Muscle layer of colon (tissue), 2 donors: ENCODE results near the gene RBBP4.
A peak's percentile ranks its signal among the peaks of the same experiment; 100 is the strongest.

ENCODE experiments used
- H3K27ac ChIP-seq: one replicate; pipeline ENCODE4 v1.7.0; 2013; ENCODE audit warnings: low read depth, mild to moderate bottlenecking, low read length, moderate library complexity
- H3K27me3 ChIP-seq, 2 donors: one replicate each; pipeline ENCODE4 v1.7.0; 2013; ENCODE audit warnings: low read length in 2 of 2, mild to moderate bottlenecking in 2 of 2; ENCODE audit not compliant: insufficient read depth in 2 of 2, control insufficient read depth in 1 of 2
- H3K36me3 ChIP-seq: one replicate; pipeline ENCODE4 v1.7.0; 2013; ENCODE audit warnings: mild to moderate bottlenecking, low read length; ENCODE audit not compliant: insufficient read depth
- H3K4me1 ChIP-seq: one replicate; pipeline ENCODE4 v1.7.0; 2013; ENCODE audit warnings: mild to moderate bottlenecking, low read length; ENCODE audit not compliant: insufficient read depth
- H3K4me3 ChIP-seq, 2 donors: one replicate each; pipeline ENCODE4 v1.7.0; 2013; ENCODE audit warnings: low read length in 2 of 2, low read depth in 1 of 2, mild to moderate bottlenecking in 1 of 2, moderate library complexity in 1 of 2
- H3K9ac ChIP-seq: one replicate; pipeline ENCODE4 v1.7.0; 2013; ENCODE audit warnings: low read length
- H3K9me3 ChIP-seq: one replicate; pipeline ENCODE4 v1.7.0; 2013; ENCODE audit warnings: mild to moderate bottlenecking, low read length
- donor health status: abdominal sarcoma.
- donor health status: Adenocarcinoma of cecum.

The RBBP4 gene

DNA sequence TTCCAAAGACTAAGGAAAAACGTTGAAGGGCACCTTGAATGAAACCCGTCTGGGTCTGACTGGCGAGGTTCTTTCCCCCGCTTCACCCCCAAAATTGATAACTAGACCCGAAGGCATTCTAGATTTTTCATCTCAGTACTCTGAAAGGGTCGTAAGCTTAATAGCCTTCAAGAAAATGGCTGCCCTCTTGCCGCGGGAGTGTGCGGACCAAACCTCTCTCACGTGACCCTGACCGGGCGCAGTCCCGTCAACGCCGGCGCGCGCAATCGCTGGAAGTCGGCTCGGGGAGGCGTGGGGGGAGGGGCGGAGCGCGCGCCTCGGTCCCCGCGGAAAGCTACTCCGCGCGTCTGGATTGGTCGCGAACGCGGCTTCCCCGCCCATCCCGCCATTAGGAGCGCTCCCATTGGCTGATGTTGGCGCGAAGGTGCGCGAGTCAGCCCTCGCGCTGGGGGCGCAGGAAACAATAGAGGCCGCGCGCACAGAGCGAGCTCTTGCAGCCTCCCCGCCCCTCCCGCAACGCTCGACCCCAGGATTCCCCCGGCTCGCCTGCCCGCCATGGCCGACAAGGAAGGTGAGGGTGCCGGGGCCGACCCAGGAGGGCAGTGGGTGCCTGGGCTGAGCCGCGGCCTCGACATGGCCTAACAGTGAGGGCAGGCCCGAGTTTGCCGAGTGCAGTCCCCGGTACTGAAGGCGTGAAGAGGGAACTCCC is at the start of gene RBBP4:
Gene RBBP4 (plus strand): TSS at position 457 of the 709 bp plus-strand sequence. CDS start 99 bp downstream, at position 556.
- Histone ChIP-seq H3K9me3 (no peaks in the 10 kb centered on the region), H3K4me1 (peaks cover 34% of the 10 kb centered on the region), H3K9ac (peak within 1 kb of the TSS; percentile 76)

DNA sequence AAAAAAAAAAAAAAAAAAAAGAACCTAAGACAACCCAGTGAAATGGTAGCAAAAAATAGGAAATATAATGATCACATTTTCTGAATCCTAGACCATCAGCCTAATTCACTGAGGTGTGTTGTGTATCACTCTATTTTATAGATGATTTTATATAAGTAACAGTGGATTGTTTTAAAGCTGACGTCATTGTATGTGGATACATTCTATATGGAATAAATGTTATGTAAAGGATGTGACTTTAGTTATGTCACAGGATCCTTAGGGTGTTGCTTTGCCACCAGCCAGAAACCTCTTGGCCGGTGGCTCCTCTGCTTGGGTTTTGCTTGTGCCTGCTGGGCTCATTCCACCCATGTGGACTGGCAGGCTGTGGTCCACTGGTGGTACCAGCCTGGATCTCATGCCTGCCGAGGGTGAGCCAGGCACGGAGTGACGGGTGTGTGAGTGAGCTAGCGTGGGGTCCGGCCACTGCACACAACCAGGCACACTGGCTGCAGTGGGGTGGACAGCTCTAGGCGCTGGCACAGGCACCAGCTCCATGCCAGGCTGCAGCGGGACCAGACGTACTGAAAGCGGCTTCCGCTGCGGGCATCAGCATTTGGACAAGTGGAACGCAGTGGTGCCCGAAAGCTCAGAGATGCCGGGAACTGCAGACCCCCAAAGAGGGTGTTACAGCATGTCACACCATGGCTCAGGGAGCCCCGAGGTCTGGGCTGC is 45.1 kb upstream of the RBBP4 start:
- no peak overlapping the region for H3K27ac ChIP-seq
- H3K9ac ChIP-seq = no peak overlapping the region
- H3K27me3 ChIP-seq = no peaks in the 10 kb centered on the region
- H3K4me1 ChIP-seq = no peaks in the 10 kb centered on the region
- no peak overlapping the region for H3K4me3 ChIP-seq
- no peaks in the 10 kb centered on the region for H3K36me3 ChIP-seq
- H3K9me3 ChIP-seq = no peaks in the 10 kb centered on the region

More for the DNA sequence above, at the start of gene RBBP4:
- peak within 1 kb of the TSS; percentile 70 to 94 for H3K4me3 ChIP-seq
- H3K27me3 ChIP-seq = no peaks in the 10 kb centered on the region
- peaks cover 14% of the 10 kb centered on the region for H3K36me3 ChIP-seq
- H3K27ac ChIP-seq = peak within 1 kb of the TSS; percentile 91

- no peak overlapping the region for H3K9ac ChIP-seq
- no peaks in the 10 kb centered on the region for H3K4me1 ChIP-seq
- H3K9me3 ChIP-seq = no peaks in the 10 kb centered on the region
- no peak overlapping the region for H3K27ac ChIP-seq
- no peaks in the 10 kb centered on the region for H3K27me3 ChIP-seq
- H3K36me3 ChIP-seq = no peaks in the 10 kb centered on the region
- H3K4me3 ChIP-seq = no peak overlapping the region
These were observed 44.2 kb upstream of the RBBP4 start for GRCh38 chr1:32606565-32607371.

DNA sequence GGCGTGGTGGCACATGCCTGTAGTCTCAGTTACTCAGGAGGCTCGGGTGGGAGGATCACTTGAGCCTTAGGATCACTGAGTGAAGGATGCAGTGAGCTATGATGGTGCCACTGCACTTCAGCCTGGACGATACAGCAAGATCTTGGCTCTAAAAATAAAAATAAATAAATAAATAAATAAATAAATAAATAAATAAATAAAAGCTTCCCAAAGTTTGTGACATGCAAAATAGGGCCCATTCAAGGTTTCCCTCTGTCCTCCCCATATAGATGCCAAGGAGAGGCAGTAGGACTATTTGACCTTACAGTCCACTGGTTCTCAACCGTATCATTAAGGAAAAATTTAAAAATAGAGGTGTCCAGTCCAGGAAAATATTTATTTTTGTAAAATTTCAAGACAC is 41.8 kb upstream of the RBBP4 start:
- H3K27me3 ChIP-seq = no peaks in the 10 kb centered on the region

GRCh38 chr1:32611859-32612188 is 39.2 kb upstream of the RBBP4 start:
- Histone ChIP-seq H3K9me3 (no peaks in the 10 kb centered on the region), H3K4me1 (no peaks in the 10 kb centered on the region), H3K9ac (no peak overlapping the region), H3K36me3 (no peaks in the 10 kb centered on the region), H3K27me3 (no peaks in the 10 kb centered on the region), H3K4me3 (peak overlapping the region; percentile 28 to 64), H3K27ac (no peak overlapping the region)

More for the DNA sequence above, 41.8 kb upstream of the RBBP4 start:
- Histone ChIP-seq H3K4me3 (no peak overlapping the region), H3K27ac (no peak overlapping the region), H3K9ac (no peak overlapping the region), H3K36me3 (no peaks in the 10 kb centered on the region), H3K4me1 (no peaks in the 10 kb centered on the region), H3K9me3 (no peaks in the 10 kb centered on the region)

DNA sequence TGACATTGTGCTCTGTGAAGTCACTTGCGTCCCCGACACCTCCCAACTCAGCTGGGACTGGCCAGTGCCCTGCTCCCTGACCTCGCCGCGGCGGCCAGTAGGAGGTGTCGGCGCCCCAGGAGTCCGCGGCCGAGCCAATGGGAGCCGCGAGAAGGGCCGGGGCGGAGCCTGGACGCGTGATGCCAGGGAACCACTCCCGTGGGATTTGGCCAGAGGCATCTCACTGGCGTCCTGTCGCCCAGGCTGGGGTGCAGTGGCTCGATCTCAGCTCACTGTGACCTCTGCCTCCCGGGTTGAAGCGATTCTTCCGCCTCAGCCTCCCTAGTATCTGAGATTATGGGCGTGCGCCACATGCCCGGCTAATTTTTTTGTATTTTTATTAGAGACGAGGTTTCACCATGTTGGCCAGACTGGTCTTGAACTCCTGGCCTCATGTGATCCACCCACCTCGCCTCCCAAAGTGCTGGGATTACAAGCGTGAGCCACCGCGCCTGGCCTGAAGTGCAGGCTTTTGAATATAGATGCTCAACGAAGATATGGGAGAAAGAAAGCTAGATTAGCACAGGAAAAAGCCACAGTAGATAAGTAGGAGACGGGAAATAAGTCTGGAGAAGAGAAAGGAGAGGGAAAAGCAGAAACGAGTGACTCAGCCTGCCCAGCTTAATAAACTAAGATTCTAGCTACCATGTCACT is 38.7 kb upstream of the RBBP4 start:
- H3K27ac ChIP-seq = no peak overlapping the region

DNA sequence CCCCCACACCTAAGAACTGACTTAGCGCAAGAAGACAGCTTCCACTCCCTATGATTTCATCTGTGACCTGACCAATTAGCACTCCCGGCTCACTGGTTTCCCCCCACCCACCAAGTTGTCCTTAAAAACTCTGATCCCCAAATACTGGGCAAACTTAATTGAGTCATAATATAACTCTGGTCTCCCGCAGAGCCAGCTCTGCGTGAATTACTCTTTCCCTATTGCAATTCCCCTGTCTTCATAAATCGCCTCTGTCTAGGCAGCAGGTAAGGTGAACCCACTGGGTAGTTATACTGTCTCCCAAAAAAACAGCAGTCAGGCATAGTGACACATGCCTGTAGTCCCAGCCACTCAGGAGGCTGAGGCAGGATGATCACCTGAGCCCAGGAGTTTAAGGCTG is 37.5 kb upstream of the RBBP4 start:
- no peaks in the 10 kb centered on the region for H3K9me3 ChIP-seq
- no peaks in the 10 kb centered on the region for H3K36me3 ChIP-seq
- no peaks in the 10 kb centered on the region for H3K4me1 ChIP-seq
- no peak overlapping the region for H3K27ac ChIP-seq
- H3K9ac ChIP-seq = no peak overlapping the region
- H3K27me3 ChIP-seq = no peaks in the 10 kb centered on the region
- no peak overlapping the region for H3K4me3 ChIP-seq

More for the DNA sequence above, 38.7 kb upstream of the RBBP4 start:
- peak overlapping the region; percentile 28 to 64 for H3K4me3 ChIP-seq
- H3K4me1 ChIP-seq = no peaks in the 10 kb centered on the region
- H3K36me3 ChIP-seq = no peaks in the 10 kb centered on the region
- no peaks in the 10 kb centered on the region for H3K27me3 ChIP-seq
- H3K9me3 ChIP-seq = no peaks in the 10 kb centered on the region
- H3K9ac ChIP-seq = no peak overlapping the region

GRCh38 chr1:32618673-32619221 is 32.3 kb upstream of the RBBP4 start:
- no peak overlapping the region for H3K4me3 ChIP-seq

GRCh38 chr1:32619701-32620485 is 31.1 kb upstream of the RBBP4 start:
- Histone ChIP-seq H3K4me3 (no peak overlapping the region), H3K9ac (no peak overlapping the region), H3K9me3 (no peaks in the 10 kb centered on the region), H3K4me1 (no peaks in the 10 kb centered on the region), H3K36me3 (no peaks in the 10 kb centered on the region), H3K27me3 (no peaks in the 10 kb centered on the region), H3K27ac (no peak overlapping the region)

More at GRCh38 chr1:32618673-32619221, 32.3 kb upstream of the RBBP4 start:
- Histone ChIP-seq H3K27me3 (no peaks in the 10 kb centered on the region), H3K36me3 (no peaks in the 10 kb centered on the region), H3K27ac (no peak overlapping the region), H3K9ac (no peak overlapping the region), H3K4me1 (no peaks in the 10 kb centered on the region), H3K9me3 (no peaks in the 10 kb centered on the region)

GRCh38 chr1:32622205-32622604 is 28.8 kb upstream of the RBBP4 start:
- H3K4me3 ChIP-seq = no peak overlapping the region
- no peaks in the 10 kb centered on the region for H3K4me1 ChIP-seq
- H3K27ac ChIP-seq = no peak overlapping the region
- H3K36me3 ChIP-seq = peaks cover 4% of the 10 kb centered on the region
- H3K27me3 ChIP-seq = no peaks in the 10 kb centered on the region
- no peak overlapping the region for H3K9ac ChIP-seq
- no peaks in the 10 kb centered on the region for H3K9me3 ChIP-seq
